Non-pigmented ciliary epithelial cell (primary cell): ENCODE results near the gene ZBP1.

Source experiments
- DNase-seq: peaks from one replicate; pipeline ENCODE4 v3.0.0-alpha.2; 2010; ENCODE audit warnings: low read depth

Gene ZBP1

GRCh38 chr20:57620274-57620990 lies at the start of gene ZBP1:
Gene ZBP1, minus strand, starts transcription at chr20:57620426. Its CDS starts 131 bp downstream, at chr20:57620295.
- no peak for DNase-seq

GRCh38 chr20:57669632-57670031 lies 49.4 kb upstream of the ZBP1 start:
- no peak for DNase-seq

- DNase-seq, result no peak
Observed at GRCh38 chr20:57667924-57668782, 47.9 kb upstream of the ZBP1 start.

- no peak for DNase-seq
Observed at GRCh38 chr20:57667388-57667787, 47.2 kb upstream of the ZBP1 start.

- no peak for DNase-seq
Observed at GRCh38 chr20:57666834-57667157, 46.6 kb upstream of the ZBP1 start.

- DNase-seq, result no peak
Observed at GRCh38 chr20:57666106-57666833, 46.0 kb upstream of the ZBP1 start.

- DNase-seq, result no peak
Observed at GRCh38 chr20:57665589-57665971, 45.4 kb upstream of the ZBP1 start.

- DNase-seq, result no peak
Observed at GRCh38 chr20:57664924-57665588, 44.8 kb upstream of the ZBP1 start.

GRCh38 chr20:57664476-57664875 lies 44.2 kb upstream of the ZBP1 start:
- DNase-seq, result no peak

- no peak for DNase-seq
Observed at GRCh38 chr20:57663681-57664451, 43.6 kb upstream of the ZBP1 start.

- no peak for DNase-seq
Observed at GRCh38 chr20:57663241-57663640, 43.0 kb upstream of the ZBP1 start.

- DNase-seq, result no peak
Observed at GRCh38 chr20:57662456-57663240, 42.4 kb upstream of the ZBP1 start.

GRCh38 chr20:57661746-57662455 lies 41.7 kb upstream of the ZBP1 start:
- DNase-seq, result no peak

GRCh38 chr20:57660922-57661745 lies 40.9 kb upstream of the ZBP1 start:
- no peak for DNase-seq

- DNase-seq, result no peak
Observed at GRCh38 chr20:57660181-57660921, 40.1 kb upstream of the ZBP1 start.

- DNase-seq, result no peak
Observed at GRCh38 chr20:57659517-57660180, 39.4 kb upstream of the ZBP1 start.

GRCh38 chr20:57658833-57659516 lies 38.7 kb upstream of the ZBP1 start:
- no peak for DNase-seq
